ENCODE measurements around the gene ADGRF5.
"Not testable (repeated sequence)": the region's sequence is repeated elsewhere in the genome, so short reads cannot be mapped to it uniquely, and the experiment has no call there.

Gene ADGRF5

DNA sequence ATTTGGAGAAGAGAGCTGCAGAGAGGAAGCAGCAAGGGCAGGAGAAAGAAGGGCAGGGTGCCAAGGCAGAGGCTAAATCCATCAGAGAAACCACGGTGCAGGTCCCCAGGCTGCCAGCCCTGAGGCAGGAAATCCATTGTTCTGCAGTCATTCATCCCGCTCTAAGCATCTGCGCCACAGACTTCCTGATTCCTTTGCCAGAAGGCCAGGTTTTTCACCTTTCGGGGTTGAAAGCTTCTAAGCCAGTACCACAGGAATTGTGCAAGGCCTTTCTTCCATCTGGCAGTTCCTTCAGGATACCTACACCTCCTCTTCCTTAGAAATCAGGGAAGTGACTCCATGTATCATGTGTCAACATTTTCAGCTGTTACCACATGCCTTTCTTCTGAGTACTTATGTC, 45.6 kb downstream of the ADGRF5 start:
- TF ChIP-seq, protein P1, sequence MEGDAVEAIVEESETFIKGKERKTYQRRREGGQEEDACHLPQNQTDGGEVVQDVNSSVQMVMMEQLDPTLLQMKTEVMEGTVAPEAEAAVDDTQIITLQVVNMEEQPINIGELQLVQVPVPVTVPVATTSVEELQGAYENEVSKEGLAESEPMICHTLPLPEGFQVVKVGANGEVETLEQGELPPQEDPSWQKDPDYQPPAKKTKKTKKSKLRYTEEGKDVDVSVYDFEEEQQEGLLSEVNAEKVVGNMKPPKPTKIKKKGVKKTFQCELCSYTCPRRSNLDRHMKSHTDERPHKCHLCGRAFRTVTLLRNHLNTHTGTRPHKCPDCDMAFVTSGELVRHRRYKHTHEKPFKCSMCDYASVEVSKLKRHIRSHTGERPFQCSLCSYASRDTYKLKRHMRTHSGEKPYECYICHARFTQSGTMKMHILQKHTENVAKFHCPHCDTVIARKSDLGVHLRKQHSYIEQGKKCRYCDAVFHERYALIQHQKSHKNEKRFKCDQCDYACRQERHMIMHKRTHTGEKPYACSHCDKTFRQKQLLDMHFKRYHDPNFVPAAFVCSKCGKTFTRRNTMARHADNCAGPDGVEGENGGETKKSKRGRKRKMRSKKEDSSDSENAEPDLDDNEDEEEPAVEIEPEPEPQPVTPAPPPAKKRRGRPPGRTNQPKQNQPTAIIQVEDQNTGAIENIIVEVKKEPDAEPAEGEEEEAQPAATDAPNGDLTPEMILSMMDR (conservative IDR thresholded peaks at IDR 0.05) = no peak
- no peak for TF ChIP-seq ZFX (IDR thresholded peaks at IDR 0.05)
- H3K27ac ChIP-seq = no peak overlapping the region

DNA sequence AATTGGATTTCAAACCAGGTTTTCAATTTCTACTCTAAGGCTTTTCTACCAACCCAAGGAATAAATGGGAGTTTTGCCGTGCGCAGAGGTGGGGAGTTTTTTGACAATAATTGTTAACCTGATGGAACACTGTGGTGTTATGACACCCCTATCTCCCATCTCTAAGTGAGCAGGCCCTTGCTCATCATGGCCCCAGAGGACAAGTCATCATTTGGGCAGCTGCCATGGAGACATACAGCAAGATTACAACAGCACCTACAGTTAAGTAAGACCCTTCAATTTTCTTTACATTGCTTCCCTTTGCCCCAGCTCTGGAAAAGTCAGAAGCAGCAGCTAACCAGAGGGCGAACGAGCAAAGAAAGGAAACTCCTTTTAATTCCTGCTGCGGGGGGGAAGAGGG, 54.3 kb downstream of the ADGRF5 start:
- H3K27ac ChIP-seq = no peak overlapping the region
- no peak for TF ChIP-seq ZFX (IDR thresholded peaks at IDR 0.05)
- TF ChIP-seq, protein P1 (conservative IDR thresholded peaks at IDR 0.05) = no peak

DNA sequence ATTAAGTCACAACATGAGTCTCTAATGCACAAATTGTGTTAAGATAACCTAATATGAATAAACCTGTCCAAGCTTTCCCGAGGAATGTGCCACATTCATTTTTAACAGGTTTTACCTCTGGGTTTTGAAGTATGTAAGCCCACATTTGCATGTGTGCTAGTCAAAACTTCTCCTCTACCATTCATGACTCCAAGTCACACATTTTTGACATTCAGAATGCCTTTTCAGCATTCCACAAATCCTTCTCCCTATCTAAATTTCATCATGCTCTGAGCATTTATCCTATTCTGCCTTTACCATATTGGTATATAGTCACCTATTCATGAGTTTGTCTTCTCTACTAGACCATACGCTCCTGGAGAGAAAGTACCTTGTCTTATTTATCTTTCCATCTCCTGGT, 56.5 kb downstream of the ADGRF5 start:
- no peak overlapping the region for H3K27ac ChIP-seq
- TF ChIP-seq, protein P1 (conservative IDR thresholded peaks at IDR 0.05) = no peak
- TF ChIP-seq ZFX (IDR thresholded peaks at IDR 0.05) = no peak

DNA sequence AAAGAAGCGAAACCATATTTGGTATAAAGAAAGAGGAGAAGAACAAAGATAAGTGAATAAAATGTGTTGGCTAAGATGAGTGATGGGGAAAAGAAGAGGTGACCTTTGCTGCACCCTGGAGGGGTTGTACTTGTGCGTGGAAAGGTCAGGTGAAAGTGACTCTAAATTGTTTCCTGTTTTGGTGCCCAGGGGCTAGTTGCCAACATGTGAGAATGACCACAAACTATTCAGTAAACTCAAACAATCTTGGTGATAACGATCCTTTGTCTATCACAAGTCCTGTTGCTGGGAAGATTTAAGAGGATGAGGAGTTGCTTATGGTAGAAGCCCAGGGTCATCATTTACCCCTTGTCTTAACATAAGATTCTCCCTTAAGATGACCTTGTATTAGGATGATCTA, 57.9 kb downstream of the ADGRF5 start:
- TF ChIP-seq, protein P1 (conservative IDR thresholded peaks at IDR 0.05) = no peak
- no peak for TF ChIP-seq ZFX (IDR thresholded peaks at IDR 0.05)
- no peak overlapping the region for H3K27ac ChIP-seq

DNA sequence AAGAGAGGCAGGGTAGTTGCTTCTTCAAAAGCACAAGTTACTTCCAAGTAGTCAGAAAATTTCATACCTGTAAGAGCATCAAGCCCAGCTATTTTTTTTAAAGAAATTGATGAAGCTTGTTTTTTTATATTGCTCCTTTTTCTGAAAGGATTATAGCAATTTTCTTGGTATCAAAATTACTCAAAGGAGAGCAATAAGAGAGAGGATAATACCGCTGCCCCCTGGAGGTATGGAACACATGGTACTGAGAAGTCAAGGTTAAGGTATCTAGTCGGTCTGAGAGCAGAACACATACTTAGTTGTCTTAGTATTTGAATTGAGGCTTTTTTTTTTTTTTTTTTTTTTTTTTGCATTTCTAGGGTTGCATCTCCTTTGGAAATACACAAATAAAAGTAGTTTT, 59.4 kb downstream of the ADGRF5 start:
- TF ChIP-seq, protein P1 (conservative IDR thresholded peaks at IDR 0.05) = peak; percentile 14
- no peak for TF ChIP-seq ZFX (IDR thresholded peaks at IDR 0.05)
- no peak overlapping the region for H3K27ac ChIP-seq

DNA sequence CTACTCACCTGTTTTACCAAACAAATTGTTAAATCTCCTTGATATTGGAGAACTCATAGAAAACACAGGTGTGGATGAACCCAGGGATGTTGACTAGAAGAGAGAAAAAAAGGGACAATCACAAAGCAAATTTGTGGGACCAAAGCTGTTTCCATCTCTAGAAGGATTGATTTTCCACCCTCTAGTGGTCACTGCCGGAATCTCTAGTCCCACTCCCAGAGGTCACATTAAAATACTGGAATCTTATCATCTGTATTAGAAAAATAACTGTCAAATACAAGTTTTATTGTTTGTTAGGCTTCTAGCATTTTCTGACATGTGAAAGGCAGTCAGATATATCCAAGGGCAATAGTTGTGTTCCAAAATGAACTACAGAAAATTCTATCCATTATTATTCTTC, 65.8 kb downstream of the ADGRF5 start:
- not testable (repeated sequence) for H3K27ac ChIP-seq
- TF ChIP-seq, protein P1 (conservative IDR thresholded peaks at IDR 0.05) = peak; percentile 60

DNA sequence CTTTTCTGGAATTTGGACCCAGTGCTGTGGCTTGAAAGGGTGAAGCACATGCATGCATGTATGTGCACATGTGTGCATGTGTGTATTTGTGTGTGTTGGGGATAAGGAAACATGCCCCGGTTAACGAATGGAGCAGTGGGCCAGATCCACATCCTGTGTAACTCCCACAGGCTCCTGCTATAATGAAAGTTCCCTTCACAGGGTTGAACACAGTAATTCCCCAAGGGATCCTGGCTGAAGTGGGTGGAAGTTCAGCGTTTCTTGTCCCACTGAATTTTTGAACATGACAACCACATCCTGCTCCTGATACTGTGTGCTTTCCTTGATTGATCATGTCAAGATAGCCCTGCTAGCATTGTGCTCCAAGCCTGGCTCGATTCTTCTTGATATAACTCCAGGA, 70.2 kb downstream of the ADGRF5 start:
- H3K27ac ChIP-seq = not testable (repeated sequence)

DNA sequence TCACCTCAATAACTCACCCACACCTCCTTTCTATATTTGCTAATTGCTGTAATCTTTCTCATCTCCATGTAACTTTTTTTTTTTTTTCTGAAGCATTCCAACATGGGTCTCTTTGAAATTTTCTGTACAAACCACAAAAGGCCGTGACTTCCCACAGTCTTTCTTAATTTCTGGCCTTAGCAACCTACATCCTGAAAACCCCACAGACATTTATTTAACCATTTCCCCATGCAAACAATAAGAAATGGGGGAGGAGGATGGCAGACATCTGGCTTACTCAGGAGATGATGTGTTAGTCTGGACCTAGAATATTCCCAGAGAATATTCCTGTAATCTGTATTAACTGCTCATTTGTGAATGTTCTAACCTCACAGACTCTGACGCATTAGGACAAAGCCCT, 70.9 kb downstream of the ADGRF5 start:
- TF ChIP-seq, protein P1 (conservative IDR thresholded peaks at IDR 0.05) = no peak
- no peak for TF ChIP-seq ZFX (IDR thresholded peaks at IDR 0.05)
- no peak overlapping the region for H3K27ac ChIP-seq
